HepG2 (cell line): ENCODE data around the gene RBBP8NL. TPM values are rescaled to one million over a fixed set of nuclear protein-coding genes. Genes with fewer than 3 reads are reported as not detected.

Experiments used
- DNMT1 ChIP-seq: sonication (generic); formaldehyde crosslinking; IDR thresholded peaks from 2 replicates; pipeline ENCODE4 v1.5.1; 2020; ENCODE audit warnings: mild to moderate bottlenecking, missing genetic modification reagents
- FOXA1 ChIP-seq, 2 experiments: fragments of 450-650 bp in 1 of 2; sonication (generic) in 1 of 2; formaldehyde crosslinking in 1 of 2; IDR thresholded peaks; 2 replicates each; pipeline versions ENCODE4 v1.4.0 to v1.6.1; 2016 to 2020; ENCODE audit warnings: missing genetic modification reagents in 1 of 2
- HDAC1 ChIP-seq: sonication (generic); formaldehyde crosslinking; IDR thresholded peaks from 2 replicates; pipeline ENCODE4 v1.5.1; 2020; ENCODE audit warnings: mild to moderate bottlenecking, missing genetic modification reagents
- HNF4G ChIP-seq, 2 experiments: sonication (generic) in 1 of 2; formaldehyde crosslinking in 1 of 2; IDR thresholded peaks; 2 replicates each; pipeline versions ENCODE4 v1.4.0 to v1.6.1; 2011 to 2020; ENCODE audit warnings: borderline replicate concordance in 2 of 2, low read depth in 2 of 2, mild to moderate bottlenecking in 2 of 2, low read length in 1 of 2, missing genetic modification reagents in 1 of 2, moderate library complexity in 1 of 2
- HOXA3 ChIP-seq: sonication (generic); formaldehyde crosslinking; IDR thresholded peaks from 2 replicates; pipeline ENCODE4 v1.5.0; 2020; ENCODE audit warnings: missing genetic modification reagents
- MAZ ChIP-seq, 2 experiments: sonication (generic) in 1 of 2; formaldehyde crosslinking in 1 of 2; IDR thresholded peaks; 2 replicates each; pipeline versions ENCODE4 v1.5.0 to v1.6.1; 2012 to 2020; ENCODE audit warnings: low read depth in 2 of 2, mild to moderate bottlenecking in 2 of 2, borderline replicate concordance in 1 of 2, improper control_type of control experiment in 1 of 2, low read length in 1 of 2, missing genetic modification reagents in 1 of 2, moderate library complexity in 1 of 2
- NFE2L2 ChIP-seq: fragments of 150-350 bp; IDR thresholded peaks from 2 replicates; pipeline ENCODE4 v1.6.1; 2014; ENCODE audit warnings: low read length
- RFXAP ChIP-seq: sonication (generic); formaldehyde crosslinking; IDR thresholded peaks from 2 replicates; pipeline ENCODE4 v1.4.0; 2020; ENCODE audit warnings: missing genetic modification reagents, borderline replicate concordance
- TFE3 ChIP-seq: IDR thresholded peaks from 2 replicates; pipeline ENCODE4 v1.6.1; 2016
- THYN1 ChIP-seq: sonication (generic); formaldehyde crosslinking; IDR thresholded peaks from 2 replicates; pipeline ENCODE4 v1.8.1; 2023; ENCODE audit warnings: low read depth, mild to moderate bottlenecking, moderate library complexity, missing genetic modification reagents, borderline replicate concordance
- TOE1 ChIP-seq: sonication (generic); formaldehyde crosslinking; IDR thresholded peaks from 2 replicates; pipeline ENCODE4 v1.4.0; 2020; ENCODE audit warnings: mild to moderate bottlenecking, missing genetic modification reagents
- ZNF331 ChIP-seq: sonication (generic); formaldehyde crosslinking; IDR thresholded peaks from 2 replicates; pipeline ENCODE4 v1.4.0; 2020; ENCODE audit warnings: missing genetic modification reagents
- ZNF335 ChIP-seq: sonication (generic); formaldehyde crosslinking; IDR thresholded peaks from 2 replicates; pipeline ENCODE4 v1.4.0; 2020; ENCODE audit warnings: missing genetic modification reagents
- ZNF619 ChIP-seq: sonication (generic); formaldehyde crosslinking; IDR thresholded peaks from 2 replicates; pipeline ENCODE4 v1.4.0; 2020; ENCODE audit warnings: mild to moderate bottlenecking, missing genetic modification reagents
- ZNF746 ChIP-seq: sonication (generic); formaldehyde crosslinking; IDR thresholded peaks from 2 replicates; pipeline ENCODE4 v1.8.0; 2022; ENCODE audit warnings: mild to moderate bottlenecking, missing genetic modification reagents
- polyA plus RNA-seq, 8 experiments: library from polyadenylated mRNA; depleted of rRNA in 3 of 8; stranded (reverse) in 7 of 8; unstranded in 1 of 8; fragments of >200 nt; fragmentation: Illumina TruSeq in 4 of 8; extraction: Trizol in 4 of 8; gene quantifications; 2 replicates each; pipeline versions ENCODE4 v1.2.1 to v1.2.3, GENCODE V29; 2011 to 2016; ENCODE audit warnings: low read depth in 4 of 8, missing spikeins in 1 of 8, mixed read lengths in 1 of 8; ENCODE audit not compliant: insufficient read depth in 1 of 8
- total RNA-seq, 5 experiments: library from RNA; depleted of rRNA; stranded (reverse); fragments of >200 nt; fragmentation: Illumina TruSeq; extraction: Trizol; gene quantifications; 2 replicates each; pipeline ENCODE4 v1.2.3, GENCODE V29; 2016; ENCODE audit warnings: low read depth in 1 of 5
- TF ChIP-seq, protein P1 (sequence below): sonication (generic); formaldehyde crosslinking; IDR thresholded peaks from 2 replicates; pipeline ENCODE4 v1.4.0; 2020; ENCODE audit warnings: missing genetic modification reagents
- TF ChIP-seq, protein P2 (sequence below): sonication (generic); formaldehyde crosslinking; IDR thresholded peaks from 2 replicates; pipeline ENCODE4 v1.4.0; 2020; ENCODE audit warnings: missing genetic modification reagents, borderline replicate concordance

Gene RBBP8NL
- total and polyA plus RNA-seq, 2 of the 13 experiments (the other 11 are each of a cell fraction or from before 2014, with no cell fraction given) = 0.69 to 0.86 TPM

DNA sequence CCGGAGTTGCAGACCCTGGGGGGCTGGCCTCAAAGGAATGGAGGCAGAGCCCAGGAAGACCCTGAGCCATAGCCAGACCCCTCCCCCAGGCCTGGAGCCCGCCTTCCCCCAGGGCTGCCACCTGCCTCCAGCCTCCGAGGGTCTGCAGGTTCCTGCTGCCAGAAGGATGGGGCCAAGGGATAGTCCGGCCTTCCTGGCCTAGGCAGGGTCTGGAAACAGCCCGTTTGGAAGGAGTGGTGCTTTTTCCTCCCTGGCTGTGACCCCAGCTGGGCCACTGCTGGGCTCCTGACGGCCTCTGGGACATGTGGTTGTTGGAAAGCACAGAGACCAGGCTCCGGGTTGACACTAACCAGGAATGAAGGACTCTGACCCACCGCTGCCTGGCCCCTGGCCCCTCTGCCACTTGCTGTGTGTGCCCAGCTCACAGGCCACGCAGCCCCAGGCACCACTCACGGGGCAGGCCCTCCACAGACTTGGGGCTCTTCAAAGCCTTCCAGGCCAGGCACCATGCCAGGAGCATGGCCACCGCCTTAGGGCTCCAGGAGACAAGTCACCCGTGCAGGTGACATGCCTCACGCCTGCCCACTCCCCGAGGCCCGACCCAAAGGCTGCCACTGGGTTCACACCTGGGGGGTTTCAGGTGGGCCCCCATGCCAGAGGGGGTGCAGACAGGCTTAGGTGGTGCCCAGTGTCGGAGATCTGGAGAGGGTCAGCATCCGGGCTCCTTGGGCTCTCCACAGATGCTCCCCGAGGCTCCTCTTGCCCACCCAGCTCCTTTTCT lies 56.3 kb downstream of the RBBP8NL start (continued):
- TF ChIP-seq ZNF619 (CRISPR knock-in tag) (peak; percentile 53), TFE3 (CRISPR knock-in tag) (peak; percentile 57; the same call in 1 of the 2 replicates), MAZ (IDR thresholded peaks at IDR 0.05; ENCODE audit: borderline replicate concordance, low read depth, low read length) (peak; percentile 36; the same call in 1 of the 2 replicates), MAZ (CRISPR knock-in tag; IDR thresholded peaks at IDR 0.05; ENCODE audit: low read depth) (no peak), HOXA3 (peak; percentile 79), NFE2L2 (no peak), FOXA1 (IDR thresholded peaks at IDR 0.05) (no peak), FOXA1 (CRISPR knock-in tag; IDR thresholded peaks at IDR 0.05) (peak; percentile 62), RFXAP (CRISPR knock-in tag) (no peak), HDAC1 (CRISPR knock-in tag) (peak; percentile 96), THYN1 (CRISPR knock-in tag) (peak; percentile 93; the same call in 1 of the 2 replicates), TOE1 (CRISPR knock-in tag) (0 out of 2 replicates have a peak, but pooled peaks have one; percentile 61), ZNF746 (CRISPR knock-in tag) (peak; percentile 52; the same call in 1 of the 2 replicates), HNF4G (IDR thresholded peaks at IDR 0.05; ENCODE audit: borderline replicate concordance, low read depth, low read length) (peak; percentile 94), HNF4G (CRISPR knock-in tag; IDR thresholded peaks at IDR 0.05; ENCODE audit: borderline replicate concordance, low read depth) (peak; percentile 94), ZNF335 (CRISPR knock-in tag) (no peak), ZNF331 (CRISPR knock-in tag) (peak; percentile 71), DNMT1 (CRISPR knock-in tag) (0 out of 2 replicates have a peak, but pooled peaks have one; percentile 73)
- TF ChIP-seq, protein P1, sequence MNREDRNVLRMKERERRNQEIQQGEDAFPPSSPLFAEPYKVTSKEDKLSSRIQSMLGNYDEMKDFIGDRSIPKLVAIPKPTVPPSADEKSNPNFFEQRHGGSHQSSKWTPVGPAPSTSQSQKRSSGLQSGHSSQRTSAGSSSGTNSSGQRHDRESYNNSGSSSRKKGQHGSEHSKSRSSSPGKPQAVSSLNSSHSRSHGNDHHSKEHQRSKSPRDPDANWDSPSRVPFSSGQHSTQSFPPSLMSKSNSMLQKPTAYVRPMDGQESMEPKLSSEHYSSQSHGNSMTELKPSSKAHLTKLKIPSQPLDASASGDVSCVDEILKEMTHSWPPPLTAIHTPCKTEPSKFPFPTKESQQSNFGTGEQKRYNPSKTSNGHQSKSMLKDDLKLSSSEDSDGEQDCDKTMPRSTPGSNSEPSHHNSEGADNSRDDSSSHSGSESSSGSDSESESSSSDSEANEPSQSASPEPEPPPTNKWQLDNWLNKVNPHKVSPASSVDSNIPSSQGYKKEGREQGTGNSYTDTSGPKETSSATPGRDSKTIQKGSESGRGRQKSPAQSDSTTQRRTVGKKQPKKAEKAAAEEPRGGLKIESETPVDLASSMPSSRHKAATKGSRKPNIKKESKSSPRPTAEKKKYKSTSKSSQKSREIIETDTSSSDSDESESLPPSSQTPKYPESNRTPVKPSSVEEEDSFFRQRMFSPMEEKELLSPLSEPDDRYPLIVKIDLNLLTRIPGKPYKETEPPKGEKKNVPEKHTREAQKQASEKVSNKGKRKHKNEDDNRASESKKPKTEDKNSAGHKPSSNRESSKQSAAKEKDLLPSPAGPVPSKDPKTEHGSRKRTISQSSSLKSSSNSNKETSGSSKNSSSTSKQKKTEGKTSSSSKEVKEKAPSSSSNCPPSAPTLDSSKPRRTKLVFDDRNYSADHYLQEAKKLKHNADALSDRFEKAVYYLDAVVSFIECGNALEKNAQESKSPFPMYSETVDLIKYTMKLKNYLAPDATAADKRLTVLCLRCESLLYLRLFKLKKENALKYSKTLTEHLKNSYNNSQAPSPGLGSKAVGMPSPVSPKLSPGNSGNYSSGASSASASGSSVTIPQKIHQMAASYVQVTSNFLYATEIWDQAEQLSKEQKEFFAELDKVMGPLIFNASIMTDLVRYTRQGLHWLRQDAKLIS = 0 out of 2 replicates have a peak, but pooled peaks have one; percentile 68
- TF ChIP-seq, protein P2, sequence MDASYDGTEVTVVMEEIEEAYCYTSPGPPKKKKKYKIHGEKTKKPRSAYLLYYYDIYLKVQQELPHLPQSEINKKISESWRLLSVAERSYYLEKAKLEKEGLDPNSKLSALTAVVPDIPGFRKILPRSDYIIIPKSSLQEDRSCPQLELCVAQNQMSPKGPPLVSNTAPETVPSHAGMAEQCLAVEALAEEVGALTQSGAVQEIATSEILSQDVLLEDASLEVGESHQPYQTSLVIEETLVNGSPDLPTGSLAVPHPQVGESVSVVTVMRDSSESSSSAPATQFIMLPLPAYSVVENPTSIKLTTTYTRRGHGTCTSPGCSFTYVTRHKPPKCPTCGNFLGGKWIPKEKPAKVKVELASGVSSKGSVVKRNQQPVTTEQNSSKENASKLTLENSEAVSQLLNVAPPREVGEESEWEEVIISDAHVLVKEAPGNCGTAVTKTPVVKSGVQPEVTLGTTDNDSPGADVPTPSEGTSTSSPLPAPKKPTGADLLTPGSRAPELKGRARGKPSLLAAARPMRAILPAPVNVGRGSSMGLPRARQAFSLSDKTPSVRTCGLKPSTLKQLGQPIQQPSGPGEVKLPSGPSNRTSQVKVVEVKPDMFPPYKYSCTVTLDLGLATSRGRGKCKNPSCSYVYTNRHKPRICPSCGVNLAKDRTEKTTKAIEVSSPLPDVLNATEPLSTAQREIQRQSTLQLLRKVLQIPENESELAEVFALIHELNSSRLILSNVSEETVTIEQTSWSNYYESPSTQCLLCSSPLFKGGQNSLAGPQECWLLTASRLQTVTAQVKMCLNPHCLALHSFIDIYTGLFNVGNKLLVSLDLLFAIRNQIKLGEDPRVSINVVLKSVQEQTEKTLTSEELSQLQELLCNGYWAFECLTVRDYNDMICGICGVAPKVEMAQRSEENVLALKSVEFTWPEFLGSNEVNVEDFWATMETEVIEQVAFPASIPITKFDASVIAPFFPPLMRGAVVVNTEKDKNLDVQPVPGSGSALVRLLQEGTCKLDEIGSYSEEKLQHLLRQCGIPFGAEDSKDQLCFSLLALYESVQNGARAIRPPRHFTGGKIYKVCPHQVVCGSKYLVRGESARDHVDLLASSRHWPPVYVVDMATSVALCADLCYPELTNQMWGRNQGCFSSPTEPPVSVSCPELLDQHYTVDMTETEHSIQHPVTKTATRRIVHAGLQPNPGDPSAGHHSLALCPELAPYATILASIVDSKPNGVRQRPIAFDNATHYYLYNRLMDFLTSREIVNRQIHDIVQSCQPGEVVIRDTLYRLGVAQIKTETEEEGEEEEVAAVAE = no peak; the same call in 1 of the 2 replicates
